Activated CD8-positive, alpha-beta memory T cell treated with anti-CD3 and anti-CD28 coated beads for 36 hours (primary cell): ENCODE results near the gene FAM120A. TPM values are rescaled to one million over a fixed set of nuclear protein-coding genes. Genes with fewer than 3 reads are reported as not detected.

Source experiments
- CTCF ChIA-PET: fragments of 350-600 bp; sonication (Branson Sonifier 250); formaldehyde crosslinking; loops from one replicate; lab custom pipeline; 2021; ENCODE audit warnings: antibody characterized with exemption; lab: Charles Lee
- POLR2A ChIA-PET: fragments of 350-600 bp; sonication (Branson Sonifier 250); formaldehyde crosslinking; loops from one replicate; lab custom pipeline; 2021; ENCODE audit warnings: antibody characterized with exemption; lab: Charles Lee
- total RNA-seq, 2 experiments: library from RNA; stranded (reverse); gene quantifications; one replicate each; pipeline ENCODE4 v1.2.3, GENCODE V29; 2021

Gene FAM120A
- total RNA-seq, 2 experiments from 2014 or later: 143 to 145 TPM

DNA sequence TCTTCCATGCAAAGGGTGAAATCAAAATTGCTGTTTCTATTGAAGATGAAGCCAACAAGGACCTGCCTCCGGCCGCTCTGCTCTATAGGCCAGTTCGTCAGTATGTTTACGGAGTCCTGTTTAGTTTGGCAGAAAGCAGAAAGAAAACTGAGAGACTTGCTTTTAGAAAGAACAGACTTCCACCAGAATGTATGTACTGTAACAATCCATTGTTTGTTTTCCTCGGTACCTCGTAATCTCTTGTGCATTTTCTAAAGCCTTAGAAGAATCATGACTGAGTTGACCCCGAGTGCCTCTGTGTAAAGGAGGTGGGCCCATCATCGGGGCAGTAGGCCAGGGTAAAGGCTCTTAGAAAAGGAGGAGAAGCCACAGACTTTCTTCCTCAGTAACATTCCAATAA lies 80.7 kb downstream of the FAM120A start:
- CTCF ChIA-PET: no interaction called here
- POLR2A ChIA-PET: no interaction called here

DNA sequence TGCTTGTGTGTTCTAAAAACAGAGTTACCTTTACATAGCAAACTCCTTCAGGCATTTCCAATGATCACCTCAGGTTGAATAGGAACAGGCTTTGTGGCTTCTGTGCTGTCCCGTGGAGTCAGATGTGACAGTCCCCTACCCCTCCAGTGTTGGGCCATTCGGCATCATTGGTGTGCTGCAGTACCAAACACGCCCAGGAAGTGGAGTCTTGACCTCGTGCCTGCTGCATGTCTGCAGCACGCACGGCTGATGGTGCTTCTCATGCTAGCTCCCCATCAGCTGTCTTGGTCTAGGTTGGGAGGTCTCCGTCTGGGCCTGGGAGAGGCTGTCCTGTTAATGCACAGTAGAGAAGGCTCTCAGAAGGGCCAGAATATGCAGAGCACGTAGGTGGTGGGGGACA lies 82.4 kb downstream of the FAM120A start:
- POLR2A ChIA-PET: no interaction called here
- CTCF ChIA-PET: no interaction called here

DNA sequence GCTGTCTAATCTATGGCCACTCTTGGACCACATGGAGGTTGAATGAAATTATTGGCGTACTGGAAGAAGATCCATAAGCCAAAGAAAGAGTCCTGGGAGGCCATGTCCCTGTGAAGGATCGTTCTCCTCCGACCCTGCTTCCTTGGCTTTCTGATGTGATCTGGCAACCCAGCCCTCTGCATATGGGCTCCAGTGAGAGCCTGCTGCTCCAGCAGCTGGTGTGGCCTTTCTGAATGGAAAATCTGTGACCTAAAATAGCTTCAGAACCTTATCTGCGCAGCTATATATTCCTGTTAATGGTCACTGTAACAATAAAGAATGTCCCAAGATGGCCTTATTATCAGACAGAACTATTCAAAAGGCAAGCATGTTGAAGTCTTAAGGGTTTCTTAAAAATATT lies 84.7 kb downstream of the FAM120A start:
- POLR2A ChIA-PET: no interaction called here

DNA sequence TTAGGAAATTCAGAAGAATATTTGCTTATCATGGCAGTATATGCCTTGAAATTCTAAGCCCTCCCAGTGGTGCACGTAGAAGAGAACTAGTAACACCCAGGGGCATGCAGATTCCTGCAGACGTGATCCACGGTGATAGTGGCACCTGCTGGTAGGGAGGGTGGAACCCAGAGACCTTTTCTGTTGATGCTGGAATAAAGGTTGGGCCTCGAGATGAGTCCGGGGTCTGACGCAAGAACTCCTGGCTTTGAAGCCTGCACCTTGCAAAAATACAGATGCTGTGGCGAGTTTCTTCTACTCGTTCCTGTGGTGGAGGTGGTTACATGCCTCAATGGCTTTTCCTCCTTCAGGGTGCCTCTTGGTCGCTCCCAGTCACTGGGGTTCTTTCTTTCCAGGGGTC lies 85.4 kb downstream of the FAM120A start:
- ChIA-PET CTCF (no interaction called here), POLR2A (no interaction called here)

More for the DNA sequence above, 84.7 kb downstream of the FAM120A start:
- CTCF ChIA-PET: no interaction called here

DNA sequence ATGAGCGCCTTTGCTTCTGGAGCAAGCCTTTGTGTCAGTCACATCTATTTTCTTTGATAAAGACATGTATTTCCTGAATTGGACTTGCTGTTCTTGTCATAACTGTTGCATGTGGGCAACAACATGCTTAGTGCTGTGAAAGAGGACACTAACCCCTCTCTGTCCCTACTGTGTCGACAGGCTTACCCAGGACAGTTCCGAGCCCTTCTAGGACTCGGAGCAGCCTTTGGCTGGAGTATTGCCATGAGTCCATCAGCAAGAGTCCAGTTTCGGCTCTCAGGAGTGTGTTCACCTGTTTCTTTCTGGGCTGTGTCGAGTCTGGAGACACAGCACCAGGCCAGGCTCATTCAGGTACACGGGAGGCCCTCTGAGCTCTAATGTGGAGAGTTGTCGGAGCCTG lies 88.8 kb downstream of the FAM120A start:
- ChIA-PET POLR2A (no interaction called here), CTCF (interaction anchor here (0.6 kb wide), 1 partner anchor 95 kb away, joined by 5 read pairs; no protein-coding TSS in a partner anchor)

DNA sequence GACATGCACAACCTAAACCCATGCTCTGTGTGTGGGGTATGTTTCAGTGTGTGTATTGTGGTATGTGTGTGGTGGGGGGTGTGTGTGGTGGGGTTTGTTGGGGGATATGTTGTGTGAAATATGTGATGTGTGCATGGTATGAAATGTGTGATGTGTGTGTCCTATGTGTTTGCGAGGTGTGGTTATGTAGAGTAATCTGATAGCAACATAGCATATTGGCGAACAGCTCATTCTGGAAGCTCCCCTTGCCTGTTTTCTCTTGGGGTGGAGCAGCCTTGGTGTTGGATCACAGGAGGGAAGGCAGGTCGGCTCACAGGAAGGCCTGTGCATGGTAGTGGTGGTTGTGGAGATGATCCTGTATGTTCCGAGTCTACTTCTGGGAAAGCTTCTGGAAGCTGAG lies 89.5 kb downstream of the FAM120A start:
- ChIA-PET POLR2A (no interaction called here), CTCF (interaction anchor here (0.6 to 0.7 kb wide), 2 partner anchors 96 to 599 kb away, joined by 3 to 5 read pairs; no protein-coding TSS in a partner anchor)

DNA sequence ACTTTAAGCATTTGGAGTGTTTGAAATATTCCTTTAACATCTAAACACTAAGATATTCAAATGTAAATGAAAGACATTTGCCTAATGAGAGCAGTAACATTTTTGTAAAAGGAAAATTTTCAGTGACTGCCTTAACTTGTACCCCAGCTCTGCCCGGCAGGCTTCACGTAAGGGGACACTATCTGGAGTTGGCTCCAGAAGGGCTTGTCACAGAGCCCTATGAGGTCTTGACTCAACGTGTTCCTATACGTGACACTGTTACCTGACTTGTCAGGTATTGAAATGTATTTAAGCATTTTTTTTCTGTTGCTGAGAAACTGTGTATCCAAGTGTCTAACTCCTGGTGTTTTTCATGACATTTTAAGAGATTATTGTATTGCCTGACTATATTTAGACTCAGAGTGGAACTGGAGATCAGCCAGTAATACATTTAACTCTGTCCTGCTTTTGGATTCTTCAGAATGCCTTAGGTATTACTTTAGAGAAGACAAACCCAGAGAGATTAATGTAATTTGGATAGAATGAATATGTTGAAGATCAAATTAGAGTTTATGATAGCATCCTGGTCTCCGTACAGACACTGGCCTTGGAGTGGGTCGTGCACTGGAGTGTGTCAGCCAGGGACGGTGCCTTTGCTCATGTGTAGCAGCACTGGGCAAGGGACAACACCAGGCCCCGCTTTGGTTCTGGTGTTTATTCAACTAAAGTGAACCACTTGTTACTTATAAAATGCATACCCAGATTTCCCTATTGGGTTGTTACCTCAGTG lies 90.3 kb downstream of the FAM120A start:
- CTCF ChIA-PET: no interaction called here
- POLR2A ChIA-PET: no interaction called here

DNA sequence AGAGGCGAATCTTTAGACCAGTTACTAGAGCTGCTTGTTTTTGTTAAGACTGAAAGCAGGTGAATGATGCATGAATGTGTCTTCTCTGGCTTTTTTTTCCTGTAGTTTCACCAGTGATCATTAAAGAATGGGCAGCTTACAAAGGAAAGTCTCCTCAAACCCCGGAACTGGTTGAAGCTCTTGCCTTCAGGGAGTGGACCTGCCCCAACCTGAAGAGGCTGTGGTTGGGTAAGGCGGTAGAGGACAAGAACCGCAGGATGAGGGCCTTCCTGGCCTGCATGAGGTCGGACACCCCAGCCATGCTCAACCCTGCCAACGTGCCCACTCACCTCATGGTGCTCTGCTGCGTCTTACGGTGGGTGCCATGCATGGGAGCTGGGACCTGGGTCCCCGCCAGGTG lies 91.6 kb downstream of the FAM120A start:
- ChIA-PET POLR2A (no interaction called here), CTCF (no interaction called here)

DNA sequence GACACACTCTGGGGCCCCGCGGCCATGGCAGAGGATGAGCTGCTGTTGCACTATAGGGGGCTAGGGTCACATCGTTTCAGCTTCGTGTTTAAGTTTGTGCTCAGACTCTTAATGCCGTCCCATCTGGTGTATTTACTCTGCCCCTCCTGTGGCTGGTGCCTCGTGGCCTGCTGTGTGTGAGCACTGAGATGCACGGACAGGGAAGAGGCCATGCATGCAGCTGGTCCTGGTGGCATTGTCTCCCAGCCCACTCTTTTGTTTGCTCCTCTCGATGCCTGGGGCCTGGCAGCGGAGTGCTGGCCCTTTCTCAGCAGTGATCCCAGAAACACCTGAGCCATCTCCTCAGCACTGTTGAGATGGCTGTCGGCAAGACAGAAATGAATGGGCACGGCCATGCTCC lies 94.9 kb downstream of the FAM120A start:
- ChIA-PET CTCF (interaction anchor here (1.8 kb wide), 1 partner anchor 20 kb away, joined by 4 read pairs; no protein-coding TSS in a partner anchor), POLR2A (no interaction called here)

DNA sequence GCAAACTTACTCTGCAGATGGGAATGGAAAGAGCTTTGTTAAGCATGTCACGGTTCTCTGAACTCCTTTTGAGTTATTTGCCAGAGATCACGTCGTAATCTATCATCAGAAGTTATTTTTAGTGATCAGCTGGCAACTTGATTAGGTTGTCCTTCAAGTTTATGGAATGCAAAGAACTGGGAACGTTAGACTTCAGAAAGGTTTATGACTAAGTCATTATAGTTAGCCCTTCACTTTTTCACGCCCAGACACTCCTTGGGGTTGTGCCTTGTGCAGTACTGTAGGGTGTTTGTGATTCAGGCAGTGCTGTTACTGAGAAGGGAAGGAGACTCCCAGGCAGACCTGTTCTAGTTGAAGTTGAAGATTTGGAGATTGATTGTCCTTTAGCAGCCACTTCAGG lies 98.1 kb downstream of the FAM120A start:
- ChIA-PET CTCF (interaction anchor here (0.6 kb wide), 1 partner anchor 44 kb away, joined by 5 read pairs; no protein-coding TSS in a partner anchor), POLR2A (no interaction called here)

DNA sequence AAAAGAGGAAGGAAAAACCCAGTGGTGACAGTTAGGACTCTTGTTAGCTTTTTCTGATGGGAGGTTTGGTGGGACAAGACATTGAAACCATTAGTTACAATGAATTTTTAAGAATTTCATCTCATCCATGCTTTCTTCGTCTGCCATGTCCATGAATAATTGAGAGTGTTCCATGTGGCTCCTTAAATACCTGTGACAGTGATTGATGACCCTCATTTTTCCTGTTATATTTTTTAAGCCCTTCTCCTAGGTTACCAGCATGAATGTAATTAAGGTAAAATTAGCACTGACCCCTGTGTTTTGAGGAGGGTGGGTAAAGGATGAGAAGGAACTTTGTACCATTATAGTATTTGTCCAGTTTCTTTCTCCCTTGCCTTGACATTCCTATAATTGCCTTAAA lies 101.4 kb downstream of the FAM120A start:
- ChIA-PET CTCF (no interaction called here), POLR2A (no interaction called here)

DNA sequence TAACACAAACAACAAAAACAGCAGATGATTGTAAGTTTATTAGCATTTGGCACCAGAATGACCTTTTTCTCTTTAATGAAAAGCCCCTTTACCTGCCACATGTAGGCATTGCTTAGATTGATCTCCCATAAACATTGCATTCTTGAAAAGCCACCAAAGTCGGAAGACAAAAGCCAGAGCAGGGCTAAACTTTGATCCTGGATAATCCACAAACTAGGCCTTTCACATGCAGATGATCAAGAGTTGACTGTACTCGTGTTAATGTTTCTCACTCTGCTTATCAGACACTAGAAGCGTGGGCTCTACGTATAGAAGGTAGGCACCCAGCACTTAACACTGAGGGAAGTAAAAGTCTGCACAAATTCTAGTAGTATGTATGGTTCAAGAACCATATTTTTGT lies 103.9 kb downstream of the FAM120A start:
- POLR2A ChIA-PET: no interaction called here
- CTCF ChIA-PET: interaction anchor here (1.1 kb wide), 1 partner anchor 11 kb away, joined by 4 read pairs; no protein-coding TSS in a partner anchor

DNA sequence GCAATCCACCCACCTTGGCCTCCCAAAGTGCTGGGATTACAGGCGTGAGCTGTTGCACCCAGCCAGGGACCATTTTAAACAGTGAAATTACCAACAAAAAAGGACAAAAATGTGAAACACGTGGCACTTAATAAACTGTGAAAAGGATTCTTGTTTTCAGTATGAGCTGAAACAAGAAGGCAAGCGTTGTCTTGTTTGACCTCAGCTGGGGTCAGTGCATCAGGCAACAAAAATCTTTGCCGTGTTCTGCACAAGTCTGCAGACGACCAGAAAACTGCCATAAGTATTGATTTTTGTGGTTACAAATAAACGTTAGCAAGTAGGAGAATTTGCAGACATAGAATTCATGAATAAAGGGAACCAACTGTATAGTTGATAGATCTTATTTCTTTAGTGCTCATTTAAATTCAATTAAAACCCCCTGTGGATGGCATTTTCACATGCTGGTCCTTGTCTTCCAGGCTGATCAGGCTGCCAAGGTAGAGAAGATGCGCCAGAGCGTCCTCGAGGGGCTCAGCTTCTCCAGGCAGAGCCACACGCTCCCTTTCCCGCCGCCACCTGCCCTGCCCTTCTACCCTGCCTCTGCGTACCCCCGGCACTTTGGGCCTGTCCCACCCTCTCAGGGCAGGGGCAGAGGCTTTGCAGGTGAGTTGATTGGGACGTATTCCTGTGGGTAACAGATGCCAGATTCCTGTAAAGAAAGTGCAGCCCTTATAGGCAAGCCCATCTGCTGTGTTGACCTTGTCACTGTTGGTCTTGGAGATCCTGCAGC lies 106.1 kb downstream of the FAM120A start:
- ChIA-PET CTCF (no interaction called here), POLR2A (no interaction called here)

DNA sequence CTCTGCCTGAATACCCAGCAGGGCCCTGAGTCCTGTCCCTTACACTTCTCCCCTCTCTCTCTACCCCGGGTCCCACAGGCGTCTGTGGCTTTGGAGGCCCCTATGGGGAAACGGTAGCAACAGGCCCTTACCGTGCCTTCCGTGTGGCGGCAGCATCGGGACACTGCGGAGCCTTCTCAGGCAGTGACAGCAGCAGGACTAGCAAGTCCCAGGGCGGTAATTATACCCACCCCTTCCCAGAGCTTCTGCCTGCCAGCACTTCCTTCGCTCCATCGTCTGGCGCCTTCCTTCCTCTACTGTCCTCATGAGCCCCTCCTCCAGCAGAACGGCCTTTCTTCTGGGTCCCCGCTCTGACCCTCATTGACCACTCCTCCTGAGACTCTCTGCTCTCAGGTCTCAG lies 107.0 kb downstream of the FAM120A start:
- ChIA-PET POLR2A (no interaction called here), CTCF (no interaction called here)

DNA sequence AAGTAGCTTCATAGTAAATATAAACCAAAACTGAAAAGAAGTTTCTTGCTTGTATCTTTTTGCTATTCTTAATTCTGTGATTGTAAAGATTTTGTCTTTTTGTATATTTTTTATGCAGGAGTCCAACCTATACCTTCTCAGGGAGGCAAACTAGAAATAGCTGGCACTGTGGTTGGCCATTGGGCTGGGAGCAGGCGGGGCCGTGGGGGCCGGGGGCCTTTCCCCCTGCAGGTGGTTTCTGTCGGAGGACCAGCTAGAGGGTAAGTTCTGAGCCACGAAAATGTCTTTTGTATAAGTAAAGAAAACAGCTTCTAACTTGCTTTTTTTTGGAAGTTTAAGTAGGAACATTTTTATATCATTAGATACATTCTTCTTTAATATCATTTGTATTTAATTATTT lies 109.5 kb downstream of the FAM120A start:
- ChIA-PET CTCF (no interaction called here), POLR2A (no interaction called here)

DNA sequence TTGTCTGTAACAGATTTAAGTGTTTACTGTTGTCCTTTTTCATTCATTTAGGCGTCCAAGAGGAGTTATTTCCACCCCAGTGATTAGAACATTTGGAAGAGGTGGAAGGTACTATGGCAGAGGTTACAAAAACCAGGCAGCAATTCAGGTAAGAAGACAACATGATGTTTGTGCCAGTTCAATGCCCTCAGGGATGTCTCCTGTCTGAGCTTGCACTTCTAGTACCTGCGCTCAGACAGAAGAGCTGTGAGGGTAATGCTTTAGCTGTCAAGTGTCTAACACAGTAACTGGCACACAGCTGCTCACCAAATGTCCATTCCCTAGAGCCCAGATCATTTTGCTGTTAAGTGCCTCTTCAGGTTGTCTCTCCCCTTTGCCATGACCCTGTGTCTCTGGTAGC lies 110.7 kb downstream of the FAM120A start:
- CTCF ChIA-PET: no interaction called here
- POLR2A ChIA-PET: no interaction called here

DNA sequence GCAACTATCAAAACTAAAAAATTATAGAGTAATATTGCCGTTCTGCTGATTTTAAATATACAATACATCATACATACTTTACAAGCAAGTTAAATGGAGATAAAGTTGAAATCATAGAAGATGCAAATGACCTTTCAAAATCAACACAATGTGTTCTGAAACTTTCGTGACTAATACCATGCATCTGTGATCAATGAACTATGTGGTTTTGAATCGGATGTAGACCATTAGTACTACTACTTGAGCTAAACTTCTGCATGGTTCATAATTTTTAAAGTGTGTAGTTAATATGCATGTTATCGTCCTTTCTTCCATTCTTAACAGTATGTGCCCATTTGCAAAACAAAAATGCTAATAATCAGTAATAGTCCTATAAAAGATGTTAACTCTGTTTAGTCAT lies 113.6 kb downstream of the FAM120A start:
- ChIA-PET CTCF (interaction anchor here (1.9 kb wide), 1 partner anchor 16 kb away, joined by 9 read pairs; no protein-coding TSS in a partner anchor), POLR2A (interaction anchor here (0.6 kb wide), 1 partner anchor 60 kb away, joined by 13 read pairs; no protein-coding TSS in a partner anchor)

DNA sequence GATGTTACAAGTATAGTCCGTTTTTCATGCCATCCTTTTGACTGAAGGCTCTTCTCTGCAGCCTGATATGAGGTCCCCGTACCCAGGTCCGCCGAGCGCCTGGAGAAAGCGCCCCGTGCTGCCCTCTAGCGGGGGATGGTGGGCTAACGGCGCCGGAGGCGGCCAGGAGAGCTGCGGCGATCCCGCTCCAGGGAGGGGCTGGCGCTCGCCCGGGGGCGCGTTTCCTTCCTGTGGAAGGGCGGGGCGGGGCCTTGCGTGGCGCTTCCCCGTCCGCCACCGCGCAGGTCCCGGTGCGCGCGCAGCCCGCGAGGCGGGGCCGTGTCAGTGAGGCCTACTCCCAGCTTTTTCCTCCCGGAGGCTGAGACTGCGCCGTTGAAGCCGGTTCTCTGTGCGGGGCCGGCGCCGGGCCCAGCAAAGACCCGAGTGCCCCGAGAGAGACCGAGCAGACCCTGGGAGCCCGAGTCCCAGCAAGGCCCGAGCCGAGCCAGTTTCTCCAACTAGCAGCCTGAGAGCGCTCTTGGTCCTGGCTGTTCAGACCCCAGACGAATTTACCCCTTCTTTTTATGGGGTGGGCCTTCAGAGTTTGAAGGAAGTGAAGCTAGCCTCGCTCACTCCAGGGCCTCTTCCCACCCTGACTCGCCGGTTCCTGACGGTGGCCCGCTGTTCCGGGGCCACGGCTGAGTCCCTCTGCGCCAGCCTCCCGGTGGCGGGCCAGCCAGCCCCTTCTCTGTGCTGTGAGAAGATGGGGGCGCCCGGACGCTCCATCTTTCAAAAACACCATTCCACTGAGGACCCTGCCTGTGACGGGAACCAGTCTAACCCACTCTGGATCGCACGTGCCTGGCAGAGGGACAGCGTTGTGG lies 115.2 kb downstream of the FAM120A start:
- POLR2A ChIA-PET: interaction anchor here (0.6 to 1.9 kb wide), 6 partner anchors 9 to 471 kb away, joined by 3 to 17 read pairs (median 4); partner anchors contain the start of genes FAM120AOS and PHF2
- CTCF ChIA-PET: interaction anchor here (0.5 to 1.9 kb wide), 14 partner anchors 9 to 406 kb away, joined by 3 to 9 read pairs (median 4); partner anchors contain the start of gene FAM120AOS
